ENCODE measurements around the gene NT5C2. TPM values are rescaled to one million over a fixed set of nuclear protein-coding genes. Genes with fewer than 3 reads are reported as not detected.

The NT5C2 gene
- total RNA-seq, 4 donors from 2014 or later, result 91.2 to 98.3 (median 92.5) TPM

DNA sequence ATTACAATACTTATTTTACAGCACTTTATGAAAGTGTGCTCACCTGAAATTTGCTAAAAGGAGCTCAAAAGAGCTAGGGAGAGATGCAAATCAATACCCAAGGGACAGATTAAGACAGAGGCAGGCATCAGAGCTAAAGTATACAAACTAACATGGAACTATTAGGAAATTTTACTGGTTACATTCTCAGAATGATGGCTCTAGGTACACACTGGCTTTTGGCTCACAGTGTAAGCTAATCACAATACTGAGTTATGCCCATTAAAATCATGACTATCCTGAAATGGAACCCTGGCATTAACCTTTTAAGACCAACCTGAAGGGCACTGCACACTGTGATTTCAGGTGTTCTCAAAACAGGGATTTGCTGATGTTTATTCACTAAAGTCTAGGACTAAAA lies 98.1 kb downstream of the NT5C2 start:
- intact Hi-C loops (cut with DNase I), result no loop called here
- Histone ChIP-seq H3K27me3 (no peaks in the 10 kb centered on the region), H3K9me3 (no peaks in the 10 kb centered on the region), H3K4me1 (no peaks in the 10 kb centered on the region), H3K27ac (no peak overlapping the region), H3K4me3 (no peak overlapping the region), H3K36me3 (peaks cover 37 to 100% (median 46%) of the 10 kb centered on the region in 3 donors)
- TF ChIP-seq, protein P1, sequence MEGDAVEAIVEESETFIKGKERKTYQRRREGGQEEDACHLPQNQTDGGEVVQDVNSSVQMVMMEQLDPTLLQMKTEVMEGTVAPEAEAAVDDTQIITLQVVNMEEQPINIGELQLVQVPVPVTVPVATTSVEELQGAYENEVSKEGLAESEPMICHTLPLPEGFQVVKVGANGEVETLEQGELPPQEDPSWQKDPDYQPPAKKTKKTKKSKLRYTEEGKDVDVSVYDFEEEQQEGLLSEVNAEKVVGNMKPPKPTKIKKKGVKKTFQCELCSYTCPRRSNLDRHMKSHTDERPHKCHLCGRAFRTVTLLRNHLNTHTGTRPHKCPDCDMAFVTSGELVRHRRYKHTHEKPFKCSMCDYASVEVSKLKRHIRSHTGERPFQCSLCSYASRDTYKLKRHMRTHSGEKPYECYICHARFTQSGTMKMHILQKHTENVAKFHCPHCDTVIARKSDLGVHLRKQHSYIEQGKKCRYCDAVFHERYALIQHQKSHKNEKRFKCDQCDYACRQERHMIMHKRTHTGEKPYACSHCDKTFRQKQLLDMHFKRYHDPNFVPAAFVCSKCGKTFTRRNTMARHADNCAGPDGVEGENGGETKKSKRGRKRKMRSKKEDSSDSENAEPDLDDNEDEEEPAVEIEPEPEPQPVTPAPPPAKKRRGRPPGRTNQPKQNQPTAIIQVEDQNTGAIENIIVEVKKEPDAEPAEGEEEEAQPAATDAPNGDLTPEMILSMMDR (IDR thresholded peaks at IDR 0.05), result no peak
- no peak for TF ChIP-seq POLR2A (IDR thresholded peaks at IDR 0.05)
- no peak for DNase-seq

DNA sequence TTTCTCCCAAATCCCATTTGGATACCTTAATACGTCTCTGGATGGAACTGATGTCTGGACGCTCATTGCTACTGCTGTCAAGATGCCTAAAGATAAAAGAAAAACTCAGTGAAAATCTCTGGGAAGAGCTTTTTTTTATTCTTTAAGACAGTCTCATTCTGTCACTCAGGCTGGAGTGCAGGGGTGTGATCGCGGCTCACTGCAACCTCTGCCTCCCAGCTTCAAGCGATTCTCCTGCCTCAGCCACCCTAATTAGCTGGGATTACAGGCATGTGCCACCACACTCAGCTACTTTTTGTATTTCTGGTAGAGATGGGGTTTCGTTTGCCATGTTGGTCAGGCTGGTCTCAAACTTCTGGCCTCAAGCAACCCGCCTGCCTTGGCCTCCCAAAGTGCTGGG lies 102.2 kb downstream of the NT5C2 start:
- no peak overlapping the region for H3K4me3 ChIP-seq
- H3K27me3 ChIP-seq, result no peaks in the 10 kb centered on the region
- H3K4me1 ChIP-seq, result no peaks in the 10 kb centered on the region
- H3K27ac ChIP-seq, result no peak overlapping the region
- DNase-seq, result no peak
- TF ChIP-seq, protein P1 (IDR thresholded peaks at IDR 0.05), result no peak
- TF ChIP-seq POLR2A (IDR thresholded peaks at IDR 0.05), result no peak
- H3K9me3 ChIP-seq, result no peaks in the 10 kb centered on the region
- peaks cover 53 to 100% (median 53%) of the 10 kb centered on the region in 3 donors for H3K36me3 ChIP-seq
- 95 to 98% methylated on average over 6 to 7 of the region's 7 CpGs for WGBS, 2 donors
- intact Hi-C loops (cut with DNase I), result no loop called here

- Histone ChIP-seq H3K36me3 (peaks cover 53 to 100% (median 53%) of the 10 kb centered on the region in 3 donors), H3K27me3 (no peaks in the 10 kb centered on the region)
Measured at GRCh38 chr10:103089493-103089892, 103.6 kb downstream of the NT5C2 start.

GRCh38 chr10:103086799-103087198 lies 106.3 kb downstream of the NT5C2 start:
- Histone ChIP-seq H3K27ac (no peak overlapping the region), H3K4me1 (no peaks in the 10 kb centered on the region), H3K9me3 (no peaks in the 10 kb centered on the region), H3K36me3 (peaks cover 33 to 100% (median 33%) of the 10 kb centered on the region in 3 donors), H3K27me3 (no peaks in the 10 kb centered on the region), H3K4me3 (no peak overlapping the region)
- intact Hi-C loops (cut with DNase I), result no loop called here
- WGBS, 2 donors, result 49 to 98% methylated on average over 2 of the region's 2 CpGs
- DNase-seq, result no peak
- TF ChIP-seq POLR2A (IDR thresholded peaks at IDR 0.05), result no peak
- TF ChIP-seq, protein P1 (IDR thresholded peaks at IDR 0.05), result no peak

More at GRCh38 chr10:103089493-103089892, 103.6 kb downstream of the NT5C2 start:
- Histone ChIP-seq H3K4me3 (no peak overlapping the region), H3K27ac (no peak overlapping the region), H3K4me1 (no peaks in the 10 kb centered on the region), H3K9me3 (no peaks in the 10 kb centered on the region)
- no peak for TF ChIP-seq POLR2A (IDR thresholded peaks at IDR 0.05)
- TF ChIP-seq, protein P1 (IDR thresholded peaks at IDR 0.05), result no peak
- WGBS, 2 donors, result 80 to 95% methylated on average over 10 of the region's 10 CpGs
- no peak for DNase-seq
- intact Hi-C loops (cut with DNase I), result no loop called here

DNA sequence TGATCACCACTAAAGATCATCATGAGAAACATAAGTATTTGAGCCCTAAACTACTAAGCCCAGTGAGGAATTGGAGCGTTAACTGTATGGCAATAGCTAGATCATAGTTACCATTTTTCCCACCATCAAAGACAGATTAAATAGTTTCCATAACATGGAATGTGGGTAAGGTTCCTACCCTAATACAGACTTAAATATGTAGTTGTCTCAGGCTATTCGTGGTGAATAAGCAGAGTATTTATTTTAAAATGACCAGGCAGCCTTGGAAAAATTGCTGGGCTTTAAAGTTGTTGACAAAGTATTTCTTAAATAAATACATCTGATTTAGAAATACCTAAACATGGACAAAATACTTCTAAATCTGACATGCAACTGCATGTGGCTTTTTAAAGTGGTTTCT lies 106.8 kb downstream of the NT5C2 start:
- H3K36me3 ChIP-seq, result peaks cover 28 to 95% (median 29%) of the 10 kb centered on the region in 3 donors
- H3K4me3 ChIP-seq, result no peak overlapping the region
- H3K27ac ChIP-seq, result no peak overlapping the region
- H3K4me1 ChIP-seq, result no peaks in the 10 kb centered on the region
- no peaks in the 10 kb centered on the region for H3K27me3 ChIP-seq
- intact Hi-C loops (cut with DNase I), result no loop called here
- TF ChIP-seq, protein P1 (IDR thresholded peaks at IDR 0.05), result no peak
- no peak for TF ChIP-seq POLR2A (IDR thresholded peaks at IDR 0.05)
- 71 to 73% methylated on average over 2 of the region's 2 CpGs for WGBS, 2 donors
- no peaks in the 10 kb centered on the region for H3K9me3 ChIP-seq
- DNase-seq, result no peak
